ENCODE data around the gene TMEM95. TPM values are rescaled to one million over a fixed set of nuclear protein-coding genes. Genes with fewer than 3 reads are reported as not detected.

The TMEM95 gene
- total and polyA plus RNA-seq, 2 of the 8 experiments (the other 6 are each of a cell fraction or from before 2014, with no cell fraction given) = not detected

GRCh38 chr17:7354262-7354843, 603 bp upstream of the TMEM95 start:
- Histone ChIP-seq H3K27me3 (replicated peaks in 1 of 4; ENCODE audit: control insufficient read depth in 3 of 4, extremely low read depth in 1 of 4, insufficient read depth in 3 of 4, low read length in 3 of 4) (no peaks in the 10 kb centered on the region), H2BK15ac (ENCODE audit: low read length) (0 out of 2 replicates have a peak overlapping the region, but pooled peaks have one; percentile 9), H3K23ac (ENCODE audit: insufficient read length) (no peak overlapping the region), H3K9ac (replicated peaks in 1 of 4; ENCODE audit: extremely low read depth in 1 of 4, low read depth in 3 of 4, low read length in 3 of 4) (no peak overlapping the region), H4K20me1 (replicated peaks in 1 of 2; ENCODE audit: control insufficient read depth in 1 of 2, insufficient read depth in 2 of 2, low read length in 2 of 2) (no peaks in the 10 kb centered on the region), H2BK5ac (ENCODE audit: low read depth, low read length) (no peak overlapping the region), H3K9me3 (ENCODE audit: insufficient read depth in 2 of 2, low read depth in 1 of 2, low read length in 1 of 2) (no peaks in the 10 kb centered on the region), H2AK5ac (ENCODE audit: low read depth, low read length) (0 out of 2 replicates have a peak overlapping the region, but pooled peaks have one; percentile 15), H2AFZ (ENCODE audit: low read length) (no peak overlapping the region), H3K4ac (replicated peaks; ENCODE audit: insufficient read length, low read depth, low read length) (peak overlapping the region; percentile 65), H3K18ac (ENCODE audit: extremely low read depth, low read length) (no peak overlapping the region), H3K23me2 (ENCODE audit: low read depth, low read length) (peaks cover 15% of the 10 kb centered on the region; the same call in 1 of the 2 replicates), H3K4me2 (ENCODE audit: insufficient read depth in 1 of 2, low read depth in 2 of 2, low read length in 2 of 2) (no peak overlapping the region; a peak in 1 of 4 replicates), H3K36me3 (ENCODE audit: control insufficient read depth in 2 of 4, insufficient read depth in 4 of 4, low read length in 3 of 4) (no peaks in the 10 kb centered on the region), H3K4me1 (replicated peaks in 1 of 4; ENCODE audit: control insufficient read depth in 3 of 4, insufficient read depth in 4 of 4, low read length in 3 of 4) (peaks cover 0 to 19% (median 8%) of the 10 kb centered on the region in 4 experiments; a peak in 5 of 7 replicates), H4K5ac (ENCODE audit: insufficient read length, low read depth, low read length) (no peak overlapping the region), H2BK12ac (ENCODE audit: low read depth, low read length) (0 out of 2 replicates have a peak overlapping the region, but pooled peaks have one; percentile 60), H3K27ac (ENCODE audit: low read depth, low read length) (no peak overlapping the region), H3K14ac (ENCODE audit: insufficient read length) (no peak overlapping the region), H2BK20ac (ENCODE audit: low read length) (no peak overlapping the region), H3K79me2 (ENCODE audit: control insufficient read depth in 1 of 2, insufficient read depth in 2 of 2, low read length in 2 of 2) (no peaks in the 10 kb centered on the region), H3K79me1 (ENCODE audit: low read depth, low read length) (no peaks in the 10 kb centered on the region), H2BK120ac (replicated peaks; ENCODE audit: low read depth, low read length) (no peak overlapping the region), H3K56ac (replicated peaks; ENCODE audit: insufficient read length, low read depth, low read length) (no peak overlapping the region), H4K8ac (ENCODE audit: extremely low read depth, insufficient read depth, low read length) (no peak overlapping the region), H4K91ac (replicated peaks; ENCODE audit: insufficient read length, low read length) (no peak overlapping the region), H3K4me3 (ENCODE audit: extremely low read depth in 1 of 4, insufficient read depth in 2 of 4, low read depth in 3 of 4, low read length in 4 of 4) (no peak overlapping the region)
- DNase-seq (ENCODE audit: low read depth in 1 of 2, low spot score in 2 of 2) (no peak), FAIRE-seq (no peak)
- 88% methylated on average over 9 of the region's 9 CpGs; no CpG with 5 or more reads in 1 of the 2 experiments for WGBS, 2 experiments (ENCODE audit: extremely low coverage in 1 of 2, insufficient coverage in 1 of 2, insufficient read length in 1 of 2, insufficient replicate concordance in 2 of 2, low coverage in 1 of 2, low lambda C conversion rate in 2 of 2, missing lambda C conversion rate in 1 of 2)
- CTCF ChIA-PET (ENCODE audit: partially characterized antibody) = interaction anchor here (0.7 to 6.5 kb wide), 18 partner anchors 14 to 206 kb away, joined by 3 to 56 read pairs (median 10); partner anchors contain the start of genes ACAP1, CHRNB1, SENP3 and TMEM102
- POLR2A ChIA-PET (ENCODE audit: partially characterized antibody) = interaction anchor here (0.9 to 7.8 kb wide), 12 partner anchors 13 to 86 kb away, joined by 3 to 91 read pairs (median 4); partner anchors contain the start of genes FGF11, GPS2, NEURL4 and TMEM256
- TF ChIP-seq RNF2 (IDR thresholded peaks at IDR 0.05; ENCODE audit: borderline replicate concordance, low read depth, low read length, missing control alignments, poor library complexity, severe bottlenecking) = no peak
- no peak for TF ChIP-seq PHF8 (conservative IDR thresholded peaks at IDR 0.05; ENCODE audit: low read depth, low read length)
- TF ChIP-seq SP1 (IDR thresholded peaks at IDR 0.05; ENCODE audit: low read depth, low read length) = no peak
- TF ChIP-seq KDM1A (IDR thresholded peaks at IDR 0.05; ENCODE audit: borderline replicate concordance, low read length) = no peak
- TF ChIP-seq SAP30 (IDR thresholded peaks at IDR 0.05; ENCODE audit: insufficient read depth, insufficient replicate concordance, low read length) = no peak
- TF ChIP-seq POU5F1 (IDR thresholded peaks at IDR 0.05; ENCODE audit: low read depth, low read length) = no peak
- no peak for TF ChIP-seq GABPA (IDR thresholded peaks at IDR 0.05; ENCODE audit: borderline replicate concordance, insufficient read depth, low read length)
- no peak for TF ChIP-seq SP4 (IDR thresholded peaks at IDR 0.05; ENCODE audit: low read length)
- TF ChIP-seq RBBP5 (IDR thresholded peaks at IDR 0.05; ENCODE audit: borderline replicate concordance, low read depth, low read length) = no peak
- TF ChIP-seq JUN (IDR thresholded peaks at IDR 0.05; ENCODE audit: low read depth, low read length) = no peak
- TF ChIP-seq YY1 (IDR thresholded peaks at IDR 0.05; ENCODE audit: low read depth, low read length) = no peak
- TF ChIP-seq NANOG (IDR thresholded peaks at IDR 0.05; ENCODE audit: insufficient read depth, low read depth, low read length, poor library complexity, severe bottlenecking) = no peak

Measured in H1 (cell line).